Keratinocyte (primary cell): ENCODE data around the gene HEMK1. TPM values are rescaled to one million over a fixed set of nuclear protein-coding genes. Genes with fewer than 3 reads are reported as not detected.
A peak's percentile ranks its signal among the peaks of the same experiment; 100 is the strongest.

Experiments used
- DNase-seq: peaks from one replicate; pipeline ENCODE4 v3.0.0-alpha.2; 2011; ENCODE audit warnings: low read depth, missing footprints, low spot score
- FAIRE-seq: peaks from 2 replicates; lab custom pipeline; 2011; peaks lifted over from hg19 to GRCh38; lab: Jason Lieb, UNC
- H2AFZ ChIP-seq: 2 replicates; pipeline ENCODE4 v1.6.0; 2012; ENCODE audit warnings: low read length, control low read depth, inconsistent platforms; ENCODE audit not compliant: control insufficient read depth
- H3K27ac ChIP-seq: 2 replicates; pipeline ENCODE4 v1.5.1; 2011; ENCODE audit warnings: low read length; ENCODE audit not compliant: control insufficient read depth, insufficient read depth
- H3K27me3 ChIP-seq: 3 replicates; pipeline ENCODE4 v1.6.0; 2011; ENCODE audit warnings: low read length; ENCODE audit not compliant: control insufficient read depth, insufficient read depth; ENCODE audit errors: extremely low read depth
- H3K36me3 ChIP-seq, 2 experiments: 2 replicates in 1 of 2; 3 replicates in 1 of 2; pipeline ENCODE4 v1.5.1; 2011; ENCODE audit warnings: low read length in 2 of 2, mild to moderate bottlenecking in 1 of 2; ENCODE audit not compliant: control insufficient read depth in 2 of 2, insufficient read depth in 2 of 2; ENCODE audit errors: extremely low read depth in 1 of 2
- H3K4me1 ChIP-seq: 3 replicates; pipeline ENCODE4 v1.5.1; 2011; ENCODE audit warnings: low read length; ENCODE audit not compliant: control insufficient read depth, insufficient read depth; ENCODE audit errors: extremely low read depth
- H3K4me2 ChIP-seq: 3 replicates; pipeline ENCODE4 v1.6.0; 2011; ENCODE audit warnings: low read depth, low read length; ENCODE audit not compliant: control insufficient read depth, insufficient read depth; ENCODE audit errors: extremely low read depth
- H3K4me3 ChIP-seq, 3 experiments: fragments of 200-600 bp in 1 of 3; sonication (generic) in 1 of 3; 2 replicates in 2 of 3; 3 replicates in 1 of 3; pipeline ENCODE4 v1.5.1; 2011 to 2016; ENCODE audit warnings: low read length in 3 of 3, mild to moderate bottlenecking in 3 of 3, control low read depth in 2 of 3, inconsistent platforms in 1 of 3, low read depth in 1 of 3, mixed read lengths in 1 of 3, mixed run types in 1 of 3, moderate library complexity in 1 of 3; ENCODE audit not compliant: control insufficient read depth in 2 of 3, insufficient read depth in 2 of 3; ENCODE audit errors: extremely low read depth in 1 of 3
- H3K79me2 ChIP-seq: 2 replicates; pipeline ENCODE4 v1.6.0; 2012; ENCODE audit warnings: low read length; ENCODE audit not compliant: control insufficient read depth, insufficient read depth
- H3K9ac ChIP-seq: 3 replicates; pipeline ENCODE4 v1.6.0; 2011; ENCODE audit warnings: low read length; ENCODE audit not compliant: control insufficient read depth, insufficient read depth; ENCODE audit errors: extremely low read depth
- H3K9me1 ChIP-seq: 3 replicates; pipeline ENCODE4 v1.6.0; 2011; ENCODE audit warnings: low read length; ENCODE audit not compliant: control insufficient read depth, insufficient read depth; ENCODE audit errors: extremely low read depth
- H3K9me3 ChIP-seq: 2 replicates; pipeline ENCODE4 v1.5.1; 2012; ENCODE audit warnings: low read depth, low read length; ENCODE audit not compliant: control insufficient read depth
- H4K20me1 ChIP-seq: 3 replicates; pipeline ENCODE4 v1.6.0; 2011; ENCODE audit warnings: low read length; ENCODE audit not compliant: control insufficient read depth, insufficient read depth; ENCODE audit errors: extremely low read depth
- EZH2 ChIP-seq: IDR thresholded peaks from one replicate; pipeline ENCODE4 v1.6.1; 2012; ENCODE audit warnings: inconsistent platforms, mild to moderate bottlenecking, low read length, moderate library complexity
- dilution Hi-C: fragments of 300-500 bp; cut with MboI; formaldehyde crosslinking; loops from one replicate; pipeline ENCODE4 v1.7.0; 2020; ENCODE audit warnings: low sequenced_read_pairs; ENCODE audit not compliant: extremely low pct_ligation_motif_present
- polyA plus RNA-seq, 5 experiments: library from polyadenylated mRNA; depleted of rRNA in 3 of 5; stranded (reverse) in 3 of 5; stranded (forward) in 1 of 5; unstranded in 1 of 5; fragments of >200 nt; gene quantifications; 1 replicate in 1 of 5; 2 replicates in 3 of 5; 3 replicates in 1 of 5; pipeline versions ENCODE4 v1.2.1 to v1.2.3, GENCODE V29; 2011 to 2012; ENCODE audit warnings: missing spikeins in 2 of 5, low read depth in 1 of 5, low replicate concordance in 1 of 5
- TF ChIP-seq, protein P1 (sequence below), 3 experiments: IDR thresholded peaks in 1 of 3; conservative IDR thresholded peaks in 1 of 3; optimal IDR thresholded peaks in 1 of 3; 2 replicates in 2 of 3; 3 replicates in 1 of 3; pipeline versions ENCODE3 to v1.5.1; 2011; ENCODE audit warnings: low read length in 3 of 3, mild to moderate bottlenecking in 3 of 3, moderate library complexity in 2 of 3, control low read depth in 1 of 3, inconsistent platforms in 1 of 3; ENCODE audit not compliant: insufficient read depth in 2 of 3; ENCODE audit errors: extremely low read depth in 1 of 3

The HEMK1 gene
- polyA plus RNA-seq, 1 donor (not counting 4 experiments of a cell fraction or from before 2014, with no cell fraction given) = 13.0 TPM

DNA sequence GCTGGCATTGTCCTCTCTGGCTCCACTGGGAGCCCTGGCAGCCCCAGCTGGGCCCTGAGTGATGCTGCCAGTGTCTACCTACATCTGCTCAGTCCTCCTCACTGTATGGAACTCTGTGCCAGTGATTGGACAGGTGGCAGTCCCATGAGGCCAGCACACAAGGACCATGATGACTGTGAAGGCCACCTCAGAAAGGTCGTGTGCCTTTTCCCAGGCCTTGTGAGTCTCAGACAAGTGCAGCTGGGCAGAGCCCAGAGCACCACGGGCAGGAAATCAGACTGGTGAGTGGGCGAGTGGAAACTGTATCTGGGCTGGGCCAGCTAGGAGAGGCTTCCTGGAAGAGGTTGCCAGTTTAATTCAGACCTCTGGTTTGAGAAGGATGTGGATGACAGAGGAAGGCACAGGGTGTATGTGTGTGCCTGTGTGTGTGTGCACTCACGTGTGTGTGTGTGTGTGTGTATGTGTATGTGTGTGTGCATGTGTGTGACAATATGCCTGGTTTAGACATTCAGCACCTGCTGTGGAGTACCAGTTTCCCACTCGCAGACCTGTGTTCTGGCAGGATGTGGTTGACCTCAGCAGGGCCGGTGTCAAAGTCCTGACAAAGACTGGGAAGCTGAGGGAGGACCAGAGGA is 54.6 kb downstream of the HEMK1 start:
- H4K20me1 ChIP-seq = no peaks in the 10 kb centered on the region
- no peak for FAIRE-seq
- H2AFZ ChIP-seq = no peak overlapping the region
- no peak for TF ChIP-seq EZH2
- TF ChIP-seq, protein P1, sequence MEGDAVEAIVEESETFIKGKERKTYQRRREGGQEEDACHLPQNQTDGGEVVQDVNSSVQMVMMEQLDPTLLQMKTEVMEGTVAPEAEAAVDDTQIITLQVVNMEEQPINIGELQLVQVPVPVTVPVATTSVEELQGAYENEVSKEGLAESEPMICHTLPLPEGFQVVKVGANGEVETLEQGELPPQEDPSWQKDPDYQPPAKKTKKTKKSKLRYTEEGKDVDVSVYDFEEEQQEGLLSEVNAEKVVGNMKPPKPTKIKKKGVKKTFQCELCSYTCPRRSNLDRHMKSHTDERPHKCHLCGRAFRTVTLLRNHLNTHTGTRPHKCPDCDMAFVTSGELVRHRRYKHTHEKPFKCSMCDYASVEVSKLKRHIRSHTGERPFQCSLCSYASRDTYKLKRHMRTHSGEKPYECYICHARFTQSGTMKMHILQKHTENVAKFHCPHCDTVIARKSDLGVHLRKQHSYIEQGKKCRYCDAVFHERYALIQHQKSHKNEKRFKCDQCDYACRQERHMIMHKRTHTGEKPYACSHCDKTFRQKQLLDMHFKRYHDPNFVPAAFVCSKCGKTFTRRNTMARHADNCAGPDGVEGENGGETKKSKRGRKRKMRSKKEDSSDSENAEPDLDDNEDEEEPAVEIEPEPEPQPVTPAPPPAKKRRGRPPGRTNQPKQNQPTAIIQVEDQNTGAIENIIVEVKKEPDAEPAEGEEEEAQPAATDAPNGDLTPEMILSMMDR (optimal IDR thresholded peaks at IDR 0.05 in 1 of 3, IDR thresholded peaks at IDR 0.05 in 1 of 3, conservative IDR thresholded peaks at IDR 0.05 in 1 of 3; ENCODE audit: extremely low read depth in 1 of 3, insufficient read depth in 2 of 3, low read length in 3 of 3) = no peak
- no peak overlapping the region for H3K9ac ChIP-seq
- H3K27me3 ChIP-seq = no peaks in the 10 kb centered on the region
- H3K9me3 ChIP-seq = no peaks in the 10 kb centered on the region
- peak overlapping the region; percentile 30 for H3K27ac ChIP-seq
- no peak overlapping the region for H3K4me3 ChIP-seq
- peak overlapping the region; percentile 61 for H3K4me2 ChIP-seq
- peaks cover 77% of the 10 kb centered on the region for H3K4me1 ChIP-seq
- H3K79me2 ChIP-seq = peaks cover 69% of the 10 kb centered on the region
- no peak for DNase-seq
- H3K9me1 ChIP-seq = peaks cover 5% of the 10 kb centered on the region
- H3K36me3 ChIP-seq = peaks cover 14 to 23% of the 10 kb centered on the region in 2 experiments
- dilution Hi-C loops = loop anchor here (25.0 kb wide), 1 partner anchor 763 kb away; the partner anchor contains the start of genes MANF and RBM15B

DNA sequence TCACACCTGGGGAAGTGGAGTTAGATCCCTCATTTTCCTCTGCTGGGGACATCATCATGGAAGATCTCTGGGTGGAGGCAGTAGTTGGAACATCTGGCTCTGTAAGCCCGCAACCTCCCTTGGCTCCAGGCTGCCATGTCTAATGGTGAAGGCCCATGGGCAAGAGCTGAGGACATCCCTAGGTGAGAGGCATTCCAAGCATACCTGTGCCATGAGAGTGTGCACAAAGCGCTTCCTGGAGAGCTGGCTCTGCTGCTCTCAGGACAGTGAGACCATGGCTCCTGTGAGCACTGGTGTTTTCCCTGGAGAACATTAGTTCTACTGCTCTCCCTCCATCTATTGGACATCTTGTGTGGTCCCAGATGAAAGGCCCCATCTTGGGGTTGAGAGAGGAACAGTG is 55.3 kb downstream of the HEMK1 start:
- peak; percentile 99 for FAIRE-seq
- DNase-seq = no peak
- Histone ChIP-seq H3K9me3 (no peaks in the 10 kb centered on the region), H3K36me3 (peaks cover 12 to 20% of the 10 kb centered on the region in 2 experiments), H3K4me1 (peaks cover 83% of the 10 kb centered on the region), H3K4me3 (peak overlapping the region in 1 of 3 experiments; percentile 26), H4K20me1 (no peaks in the 10 kb centered on the region), H3K4me2 (peak overlapping the region; percentile 61), H3K79me2 (peaks cover 69% of the 10 kb centered on the region), H2AFZ (no peak overlapping the region), H3K9ac (no peak overlapping the region), H3K27ac (peak overlapping the region; percentile 30), H3K27me3 (no peaks in the 10 kb centered on the region), H3K9me1 (peaks cover 5% of the 10 kb centered on the region)
- dilution Hi-C loops = loop anchor here (25.0 kb wide), 1 partner anchor 763 kb away; the partner anchor contains the start of genes MANF and RBM15B
- TF ChIP-seq EZH2 = no peak
- TF ChIP-seq, protein P1 (optimal IDR thresholded peaks at IDR 0.05 in 1 of 3, IDR thresholded peaks at IDR 0.05 in 1 of 3, conservative IDR thresholded peaks at IDR 0.05 in 1 of 3; ENCODE audit: extremely low read depth in 1 of 3, insufficient read depth in 2 of 3, low read length in 3 of 3) = no peak
